Measurements from ENCODE around the gene OSBPL5.
"Not testable (repeated sequence)": the region's sequence is repeated elsewhere in the genome, so short reads cannot be mapped to it uniquely, and the experiment has no call there.

Gene OSBPL5

GRCh38 chr11:3121416-3121815 is 43.7 kb downstream of the OSBPL5 start:
- DNase-seq (ENCODE audit: low spot score) = no peak

- DNase-seq (ENCODE audit: low spot score) = no peak
Observed at GRCh38 chr11:3120071-3120792, 44.9 kb downstream of the OSBPL5 start.

- no peak for DNase-seq (ENCODE audit: low spot score)
Observed at GRCh38 chr11:3119141-3119821, 45.8 kb downstream of the OSBPL5 start.

- DNase-seq (ENCODE audit: low spot score) = no peak
Observed at GRCh38 chr11:3115321-3115720, 49.8 kb downstream of the OSBPL5 start.

- DNase-seq (ENCODE audit: low spot score) = not testable (repeated sequence)
Observed at GRCh38 chr11:3113661-3114060, 51.4 kb downstream of the OSBPL5 start.

GRCh38 chr11:3111919-3112690 is 53.0 kb downstream of the OSBPL5 start:
- DNase-seq (ENCODE audit: low spot score) = no peak

GRCh38 chr11:3111466-3111865 is 53.6 kb downstream of the OSBPL5 start:
- no peak for DNase-seq (ENCODE audit: low spot score)

GRCh38 chr11:3109921-3110706 is 55.0 kb downstream of the OSBPL5 start:
- DNase-seq (ENCODE audit: low spot score) = peak; percentile 71

GRCh38 chr11:3109434-3109833 is 55.7 kb downstream of the OSBPL5 start:
- DNase-seq (ENCODE audit: low spot score) = no peak

GRCh38 chr11:3108183-3108721 is 56.9 kb downstream of the OSBPL5 start:
- DNase-seq (ENCODE audit: low spot score) = no peak

GRCh38 chr11:3107608-3108182 is 57.4 kb downstream of the OSBPL5 start:
- no peak for DNase-seq (ENCODE audit: low spot score)

- DNase-seq (ENCODE audit: low spot score) = no peak
Observed at GRCh38 chr11:3106736-3107524, 58.2 kb downstream of the OSBPL5 start.

GRCh38 chr11:3105791-3106735 is 59.0 kb downstream of the OSBPL5 start:
- no peak for DNase-seq (ENCODE audit: low spot score)

GRCh38 chr11:3104961-3105790 is 59.9 kb downstream of the OSBPL5 start:
- DNase-seq (ENCODE audit: low spot score) = peak; percentile 2

GRCh38 chr11:3104051-3104714 is 60.9 kb downstream of the OSBPL5 start:
- no peak for DNase-seq (ENCODE audit: low spot score)

- DNase-seq (ENCODE audit: low spot score) = peak; percentile 2
Observed at GRCh38 chr11:3103076-3103475, 62.0 kb downstream of the OSBPL5 start.

GRCh38 chr11:3102641-3102921 is 62.5 kb downstream of the OSBPL5 start:
- DNase-seq (ENCODE audit: low spot score) = no peak
